Peyer's patch (tissue), 4 donors: Measurements from ENCODE around the gene NUBP1.

ENCODE experiments used
- CTCF ChIP-seq, 6 experiments: fragments of 450-650 bp in 4 of 6; fragments of 200-600 bp in 2 of 6; sonication (generic) in 1 of 6; IDR thresholded peaks; one replicate each; pipeline ENCODE4 v1.5.1; 2017 to 2019; ENCODE audit warnings: antibody characterized with exemption in 6 of 6, mild to moderate bottlenecking in 3 of 6, moderate library complexity in 1 of 6
- POLR2A ChIP-seq, 2 donors: fragments of 450-650 bp; IDR thresholded peaks; one replicate each; pipeline ENCODE4 v1.5.1; 2017; ENCODE audit warnings: antibody characterized with exemption in 2 of 2, mild to moderate bottlenecking in 2 of 2, moderate library complexity in 2 of 2

- TF ChIP-seq CTCF (IDR thresholded peaks at IDR 0.05) (no peak), POLR2A (IDR thresholded peaks at IDR 0.05) (no peak)
Observed at GRCh38 chr16:10741844-10742243, 1.8 kb upstream of the NUBP1 start.
